Measurements from ENCODE around the gene NR2C1. TPM values are rescaled to one million over a fixed set of nuclear protein-coding genes. Genes with fewer than 3 reads are reported as not detected.
"Not testable (repeated sequence)": the region's sequence is repeated elsewhere in the genome, so short reads cannot be mapped to it uniquely, and the experiment has no call there.

Gene NR2C1
- total RNA-seq, 1 donor from 2014 or later = 40.1 TPM

DNA sequence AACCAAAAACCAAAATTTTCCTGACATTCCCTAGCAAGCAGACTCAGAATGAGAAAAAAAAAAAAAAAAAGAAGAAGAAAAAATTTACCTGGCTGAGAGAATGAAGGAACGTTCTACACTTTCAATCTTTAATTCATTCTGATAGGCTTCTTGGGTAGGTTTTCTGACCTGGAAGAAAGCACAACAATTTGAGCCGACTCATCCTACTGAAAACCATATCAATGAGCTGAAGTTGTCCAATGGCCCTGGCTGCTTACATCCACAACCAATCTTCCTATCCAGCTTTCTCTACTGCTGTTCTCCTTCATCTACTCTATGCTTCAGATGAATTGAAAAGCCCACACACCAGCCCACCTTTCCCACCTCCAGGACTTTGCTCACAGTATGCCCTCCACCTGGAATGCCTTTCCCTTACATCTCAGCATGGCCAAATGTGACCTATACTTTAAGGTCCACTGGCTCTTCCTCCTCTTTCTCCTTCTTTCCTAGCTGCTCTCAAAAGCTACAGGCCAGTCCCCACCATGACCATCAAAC, 31.6 kb upstream of the NR2C1 start:
- DNase-seq = no peak
- no peak overlapping the region for H3K27ac ChIP-seq (replicated peaks)
- no peak overlapping the region for H3K4me3 ChIP-seq
- H3K4me1 ChIP-seq = peaks cover 12% of the 10 kb centered on the region
- H3K27me3 ChIP-seq (ENCODE audit: low read depth) = no peaks in the 10 kb centered on the region
- no peaks in the 10 kb centered on the region for H3K9me3 ChIP-seq (replicated peaks)
- TF ChIP-seq, protein P1, sequence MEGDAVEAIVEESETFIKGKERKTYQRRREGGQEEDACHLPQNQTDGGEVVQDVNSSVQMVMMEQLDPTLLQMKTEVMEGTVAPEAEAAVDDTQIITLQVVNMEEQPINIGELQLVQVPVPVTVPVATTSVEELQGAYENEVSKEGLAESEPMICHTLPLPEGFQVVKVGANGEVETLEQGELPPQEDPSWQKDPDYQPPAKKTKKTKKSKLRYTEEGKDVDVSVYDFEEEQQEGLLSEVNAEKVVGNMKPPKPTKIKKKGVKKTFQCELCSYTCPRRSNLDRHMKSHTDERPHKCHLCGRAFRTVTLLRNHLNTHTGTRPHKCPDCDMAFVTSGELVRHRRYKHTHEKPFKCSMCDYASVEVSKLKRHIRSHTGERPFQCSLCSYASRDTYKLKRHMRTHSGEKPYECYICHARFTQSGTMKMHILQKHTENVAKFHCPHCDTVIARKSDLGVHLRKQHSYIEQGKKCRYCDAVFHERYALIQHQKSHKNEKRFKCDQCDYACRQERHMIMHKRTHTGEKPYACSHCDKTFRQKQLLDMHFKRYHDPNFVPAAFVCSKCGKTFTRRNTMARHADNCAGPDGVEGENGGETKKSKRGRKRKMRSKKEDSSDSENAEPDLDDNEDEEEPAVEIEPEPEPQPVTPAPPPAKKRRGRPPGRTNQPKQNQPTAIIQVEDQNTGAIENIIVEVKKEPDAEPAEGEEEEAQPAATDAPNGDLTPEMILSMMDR (IDR thresholded peaks at IDR 0.05; ENCODE audit: borderline replicate concordance) = no peak
- H3K36me3 ChIP-seq = peaks cover 41% of the 10 kb centered on the region
- intact Hi-C loops (cut with micrococcal nuclease) = no loop called here

DNA sequence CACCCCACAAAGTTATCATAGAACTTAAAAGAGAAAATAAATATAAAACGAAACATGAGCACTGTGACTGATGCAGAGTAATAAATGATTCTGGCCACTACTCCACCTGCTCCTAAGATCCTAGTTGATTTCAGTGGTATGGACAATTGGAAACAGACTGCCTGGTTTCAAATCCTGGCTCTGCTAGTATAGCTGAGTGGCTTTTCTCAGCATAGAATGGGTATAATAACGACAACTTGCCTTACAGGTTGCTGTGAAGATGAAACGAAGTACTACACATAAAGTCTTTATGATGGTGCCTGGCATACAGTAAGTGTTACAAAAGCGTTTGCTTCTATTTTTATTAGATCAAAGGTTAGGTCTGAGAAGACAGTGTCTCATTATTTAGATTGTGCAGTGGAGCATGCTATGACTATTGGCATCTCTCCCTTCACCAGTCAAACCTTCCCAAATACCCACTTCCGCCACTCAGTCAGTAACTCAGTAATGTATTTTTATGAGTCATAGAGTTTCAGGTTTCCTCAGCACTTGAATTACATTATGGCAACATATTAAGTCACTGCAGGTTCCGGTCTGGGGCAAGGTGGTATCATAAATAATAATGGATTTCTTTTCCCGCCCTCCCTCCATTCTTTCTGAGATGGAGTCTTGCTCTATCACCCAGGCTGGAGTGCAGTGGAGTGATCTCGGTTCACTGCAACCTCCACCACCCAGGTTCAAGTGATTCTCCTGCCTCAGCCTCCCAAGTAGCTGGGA, 29.7 kb upstream of the NR2C1 start:
- Histone ChIP-seq H3K27ac (replicated peaks) (no peak overlapping the region), H3K36me3 (peaks cover 37% of the 10 kb centered on the region), H3K4me3 (no peak overlapping the region), H3K27me3 (ENCODE audit: low read depth) (no peaks in the 10 kb centered on the region), H3K4me1 (peaks cover 18% of the 10 kb centered on the region), H3K9me3 (replicated peaks) (no peaks in the 10 kb centered on the region)
- TF ChIP-seq, protein P1 (IDR thresholded peaks at IDR 0.05; ENCODE audit: borderline replicate concordance) = no peak
- DNase-seq = no peak
- intact Hi-C loops (cut with micrococcal nuclease) = no loop called here

DNA sequence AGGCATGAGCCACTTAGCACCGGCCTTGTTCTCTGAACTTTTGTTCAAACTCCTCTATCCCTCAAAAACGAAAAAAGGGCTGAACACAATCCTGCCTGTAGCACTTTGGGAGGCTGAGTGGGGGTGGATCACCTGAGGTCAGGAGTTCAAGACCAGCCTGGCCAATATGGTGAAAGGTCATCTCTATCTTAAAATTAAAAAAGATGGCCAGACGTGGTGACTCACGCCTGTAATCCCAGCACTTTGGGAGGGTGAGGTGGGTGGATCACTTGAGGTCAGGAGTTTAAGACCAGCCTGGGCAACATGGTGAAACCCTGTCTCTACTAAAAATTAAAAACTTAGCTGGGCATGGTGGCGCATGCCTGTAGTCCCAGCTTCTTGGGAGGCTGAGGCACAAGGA, 28.5 kb upstream of the NR2C1 start:
- H3K27ac ChIP-seq (replicated peaks); H3K4me3 ChIP-seq; H3K9me3 ChIP-seq (replicated peaks); H3K27me3 ChIP-seq (ENCODE audit: low read depth); intact Hi-C loops (cut with micrococcal nuclease); DNase-seq: not testable (repeated sequence)
- Histone ChIP-seq H3K4me1 (peaks cover 29% of the 10 kb centered on the region), H3K36me3 (peaks cover 26% of the 10 kb centered on the region)

DNA sequence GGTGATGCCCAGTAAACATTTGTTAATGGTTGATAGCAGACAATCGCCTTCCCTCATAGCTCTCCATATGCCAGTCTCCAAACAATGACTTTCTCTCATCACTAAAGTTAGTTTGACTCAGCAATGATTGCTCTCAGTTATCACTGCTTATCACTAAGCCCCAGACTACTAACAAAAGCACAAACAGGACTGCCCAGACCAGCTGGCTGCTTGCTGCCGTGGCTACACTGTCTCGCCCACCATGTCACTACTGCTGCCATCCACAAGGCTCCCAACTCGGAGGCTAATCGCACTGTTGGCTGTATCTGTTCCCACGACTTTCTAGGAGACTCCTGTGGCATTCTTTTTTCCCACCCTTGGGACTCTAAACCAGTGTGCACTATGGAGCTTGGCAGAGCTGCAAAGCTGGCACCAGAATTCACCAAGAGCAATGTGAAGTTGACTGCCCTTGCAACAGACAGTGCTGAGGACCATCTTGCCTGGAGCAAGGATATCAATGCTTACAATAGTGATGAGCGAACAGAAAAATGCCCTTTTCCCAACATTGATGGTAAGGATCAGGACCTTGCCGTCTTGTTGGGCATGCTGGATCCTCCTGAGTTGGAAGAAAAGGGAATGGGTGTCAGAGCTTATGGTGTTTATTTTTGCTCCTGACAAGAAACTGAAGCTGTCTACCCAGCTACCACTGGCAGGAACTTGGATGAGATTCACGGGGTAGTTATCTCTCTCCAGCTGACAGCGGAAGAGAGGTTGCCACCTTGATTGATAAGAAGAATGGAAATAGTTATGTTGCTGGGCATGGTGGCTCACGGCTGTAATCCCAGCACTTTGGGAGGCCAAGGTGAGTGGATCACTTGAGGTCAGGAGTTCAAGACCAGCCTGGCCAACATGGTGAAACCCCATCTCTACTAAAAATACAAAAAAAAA, 27.1 kb upstream of the NR2C1 start:
- H3K27ac ChIP-seq (replicated peaks) = peak overlapping the region; percentile 72
- peaks cover 19% of the 10 kb centered on the region for H3K36me3 ChIP-seq
- no peak for DNase-seq
- TF ChIP-seq, protein P1 (IDR thresholded peaks at IDR 0.05; ENCODE audit: borderline replicate concordance) = no peak
- H3K4me1 ChIP-seq = peaks cover 44% of the 10 kb centered on the region
- H3K9me3 ChIP-seq (replicated peaks) = no peaks in the 10 kb centered on the region
- H3K4me3 ChIP-seq = no peak overlapping the region
- intact Hi-C loops (cut with micrococcal nuclease) = no loop called here
- H3K27me3 ChIP-seq (ENCODE audit: low read depth) = no peaks in the 10 kb centered on the region

DNA sequence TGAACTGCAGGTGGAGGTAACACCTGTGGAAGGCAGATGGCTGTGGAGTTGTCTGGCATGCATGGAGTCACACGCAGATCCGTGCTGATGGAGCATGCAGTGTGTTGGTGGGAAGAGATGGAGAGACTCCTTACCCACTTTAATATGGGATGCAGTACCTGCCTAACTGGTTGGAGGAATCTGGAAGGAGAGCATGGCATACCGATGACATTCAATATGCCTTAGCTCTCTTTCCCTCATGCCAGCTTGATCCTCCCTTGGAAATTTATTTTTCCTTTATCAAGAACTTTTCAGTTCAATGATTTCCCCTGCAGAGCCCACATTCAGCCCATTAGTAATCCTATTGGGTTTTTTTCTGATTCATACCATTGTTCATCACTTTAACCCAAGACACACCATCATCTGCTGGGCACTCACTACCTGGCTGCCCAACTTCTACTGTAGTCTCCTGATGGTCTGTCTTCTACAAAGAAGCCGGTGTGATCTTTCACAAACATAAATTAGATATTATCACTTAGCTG, 25.9 kb upstream of the NR2C1 start:
- Histone ChIP-seq H3K36me3 (peaks cover 15% of the 10 kb centered on the region), H3K4me1 (peaks cover 44% of the 10 kb centered on the region), H3K27me3 (ENCODE audit: low read depth) (no peaks in the 10 kb centered on the region), H3K27ac (replicated peaks) (peak overlapping the region; percentile 72), H3K4me3 (no peak overlapping the region), H3K9me3 (replicated peaks) (no peaks in the 10 kb centered on the region)
- no peak for DNase-seq
- TF ChIP-seq, protein P1 (IDR thresholded peaks at IDR 0.05; ENCODE audit: borderline replicate concordance) = no peak
- intact Hi-C loops (cut with micrococcal nuclease) = no loop called here

Data from left ventricle myocardium inferior (tissue), 1 donor.